GM19455 (cell line): ENCODE measurements around the gene ACTL6B.
"Not testable (repeated sequence)": the region's sequence is repeated elsewhere in the genome, so short reads cannot be mapped to it uniquely, and the experiment has no call there.

Source experiments
- ATAC-seq: cut with Tn5 transposase; IDR thresholded peaks from one replicate; pipeline ENCODE4 v1.9.1; 2021; ENCODE audit not compliant: unreplicated experiment

ACTL6B gene

GRCh38 chr7:100671353-100672327, 15.4 kb upstream of the ACTL6B start:
- ATAC-seq = no peak

GRCh38 chr7:100670074-100670473, 13.8 kb upstream of the ACTL6B start:
- ATAC-seq = no peak

GRCh38 chr7:100669106-100669505, 12.9 kb upstream of the ACTL6B start:
- ATAC-seq = not testable (repeated sequence)

- ATAC-seq = no peak
These were observed 11.8 kb upstream of the ACTL6B start for GRCh38 chr7:100668069-100668449.

GRCh38 chr7:100667331-100668068, 11.3 kb upstream of the ACTL6B start:
- no peak for ATAC-seq

GRCh38 chr7:100665168-100665726, 9.0 kb upstream of the ACTL6B start:
- ATAC-seq = no peak

GRCh38 chr7:100662194-100662776, 6.0 kb upstream of the ACTL6B start:
- not testable (repeated sequence) for ATAC-seq

GRCh38 chr7:100654908-100655831, 1.1 kb downstream of the ACTL6B start:
- ATAC-seq = no peak

- ATAC-seq = no peak
These were observed 6.3 kb downstream of the ACTL6B start for GRCh38 chr7:100649826-100650565.

- no peak for ATAC-seq
These were observed 13.7 kb downstream of the ACTL6B start for GRCh38 chr7:100642534-100642907.

GRCh38 chr7:100641860-100642533, 14.3 kb downstream of the ACTL6B start:
- ATAC-seq = no peak

GRCh38 chr7:100641463-100641859, 14.8 kb downstream of the ACTL6B start, which contains the start of gene TFR2:
Gene TFR2, minus strand, starts transcription at chr7:100641552. Its CDS starts 43 bp downstream, at chr7:100641509.
- ATAC-seq = no peak

- ATAC-seq = no peak
These were observed 15.5 kb downstream of the ACTL6B start for GRCh38 chr7:100640517-100641440.

- no peak for ATAC-seq
These were observed 16.2 kb downstream of the ACTL6B start for GRCh38 chr7:100639995-100640516.

- ATAC-seq = no peak
These were observed 23.1 kb downstream of the ACTL6B start for GRCh38 chr7:100632951-100633717.

GRCh38 chr7:100630066-100630465, 26.2 kb downstream of the ACTL6B start:
- ATAC-seq = no peak
